ENCODE data around the gene PGAP6. TPM values are rescaled to one million over a fixed set of nuclear protein-coding genes. Genes with fewer than 3 reads are reported as not detected.

The PGAP6 gene
- total and polyA plus RNA-seq, 2 of the 13 experiments (the other 11 are each of a cell fraction or from before 2014, with no cell fraction given) = 52.7 to 136 TPM

- TF ChIP-seq TFDP2 (CRISPR knock-in tag; IDR thresholded peaks at IDR 0.05) (no peak), SMAD1 (CRISPR knock-in tag; IDR thresholded peaks at IDR 0.05; ENCODE audit: borderline replicate concordance, low read depth) (peak; percentile 35; the same call in 1 of the 2 replicates), ZNF501 (CRISPR knock-in tag; IDR thresholded peaks at IDR 0.05) (peak; percentile 46), PHB2 (IDR thresholded peaks at IDR 0.05; ENCODE audit: partially characterized antibody) (no peak), HIVEP1 (CRISPR knock-in tag; IDR thresholded peaks at IDR 0.05) (0 out of 2 replicates have a peak, but pooled peaks have one; percentile 23), ESRRA (CRISPR knock-in tag; IDR thresholded peaks at IDR 0.05; ENCODE audit: low read depth) (0 out of 2 replicates have a peak, but pooled peaks have one; percentile 50), ZFX (CRISPR knock-in tag; IDR thresholded peaks at IDR 0.05; ENCODE audit: low read depth) (peak; percentile 63), ZC3H13 (CRISPR knock-in tag; IDR thresholded peaks at IDR 0.05) (peak; percentile 57; the same call in 1 of the 2 replicates), MAX (IDR thresholded peaks at IDR 0.05) (peak; percentile 77; the same call in 1 of the 2 replicates), NRL (CRISPR knock-in tag; IDR thresholded peaks at IDR 0.05; ENCODE audit: borderline replicate concordance) (peak; percentile 28; the same call in 1 of the 2 replicates), ZNF205 (CRISPR knock-in tag; IDR thresholded peaks at IDR 0.05) (0 out of 2 replicates have a peak, but pooled peaks have one; percentile 36), IKZF5 (CRISPR knock-in tag; IDR thresholded peaks at IDR 0.05) (0 out of 2 replicates have a peak, but pooled peaks have one; percentile 44), ZFP91 (CRISPR knock-in tag; IDR thresholded peaks at IDR 0.05; ENCODE audit: borderline replicate concordance) (0 out of 2 replicates have a peak, but pooled peaks have one; percentile 39), POLR2AphosphoS5 (IDR thresholded peaks at IDR 0.05; ENCODE audit: low read depth, low read length) (peak; percentile 25; the same call in 1 of the 2 replicates), ZNF660 (CRISPR knock-in tag; IDR thresholded peaks at IDR 0.05; ENCODE audit: borderline replicate concordance, low read depth) (no peak), ZNF619 (CRISPR knock-in tag; IDR thresholded peaks at IDR 0.05) (peak; percentile 60; the same call in 1 of the 2 replicates), KLF12 (CRISPR knock-in tag; IDR thresholded peaks at IDR 0.05; ENCODE audit: borderline replicate concordance) (no peak)
- TF ChIP-seq, protein P1, sequence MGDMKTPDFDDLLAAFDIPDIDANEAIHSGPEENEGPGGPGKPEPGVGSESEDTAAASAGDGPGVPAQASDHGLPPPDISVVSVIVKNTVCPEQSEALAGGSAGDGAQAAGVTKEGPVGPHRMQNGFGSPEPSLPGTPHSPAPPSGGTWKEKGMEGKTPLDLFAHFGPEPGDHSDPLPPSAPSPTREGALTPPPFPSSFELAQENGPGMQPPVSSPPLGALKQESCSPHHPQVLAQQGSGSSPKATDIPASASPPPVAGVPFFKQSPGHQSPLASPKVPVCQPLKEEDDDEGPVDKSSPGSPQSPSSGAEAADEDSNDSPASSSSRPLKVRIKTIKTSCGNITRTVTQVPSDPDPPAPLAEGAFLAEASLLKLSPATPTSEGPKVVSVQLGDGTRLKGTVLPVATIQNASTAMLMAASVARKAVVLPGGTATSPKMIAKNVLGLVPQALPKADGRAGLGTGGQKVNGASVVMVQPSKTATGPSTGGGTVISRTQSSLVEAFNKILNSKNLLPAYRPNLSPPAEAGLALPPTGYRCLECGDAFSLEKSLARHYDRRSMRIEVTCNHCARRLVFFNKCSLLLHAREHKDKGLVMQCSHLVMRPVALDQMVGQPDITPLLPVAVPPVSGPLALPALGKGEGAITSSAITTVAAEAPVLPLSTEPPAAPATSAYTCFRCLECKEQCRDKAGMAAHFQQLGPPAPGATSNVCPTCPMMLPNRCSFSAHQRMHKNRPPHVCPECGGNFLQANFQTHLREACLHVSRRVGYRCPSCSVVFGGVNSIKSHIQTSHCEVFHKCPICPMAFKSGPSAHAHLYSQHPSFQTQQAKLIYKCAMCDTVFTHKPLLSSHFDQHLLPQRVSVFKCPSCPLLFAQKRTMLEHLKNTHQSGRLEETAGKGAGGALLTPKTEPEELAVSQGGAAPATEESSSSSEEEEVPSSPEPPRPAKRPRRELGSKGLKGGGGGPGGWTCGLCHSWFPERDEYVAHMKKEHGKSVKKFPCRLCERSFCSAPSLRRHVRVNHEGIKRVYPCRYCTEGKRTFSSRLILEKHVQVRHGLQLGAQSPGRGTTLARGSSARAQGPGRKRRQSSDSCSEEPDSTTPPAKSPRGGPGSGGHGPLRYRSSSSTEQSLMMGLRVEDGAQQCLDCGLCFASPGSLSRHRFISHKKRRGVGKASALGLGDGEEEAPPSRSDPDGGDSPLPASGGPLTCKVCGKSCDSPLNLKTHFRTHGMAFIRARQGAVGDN (CRISPR knock-in tag; IDR thresholded peaks at IDR 0.05) = peak; percentile 93
These were observed 16.9 kb downstream of the PGAP6 start (continued) for GRCh38 chr16:364595-365491.
